GM13976 (cell line): ENCODE results near the gene MAP2K3.

Source experiments
- DNase-seq: peaks from one replicate; pipeline ENCODE4 v3.0.0; 2012; ENCODE audit warnings: low spot score
- in situ Hi-C: fragments of 300-500 bp; cut with MboI; formaldehyde crosslinking; loops from one replicate; pipeline ENCODE4 v1.12.0; 2022; ENCODE audit warnings: low sequenced_read_pairs, mixed read lengths, inconsistent platforms; ENCODE audit not compliant: unreplicated experiment
- TF ChIP-seq, protein P1 (sequence below): IDR thresholded peaks from 2 replicates; pipeline ENCODE4 v1.5.1; 2012; ENCODE audit warnings: borderline replicate concordance, mild to moderate bottlenecking; ENCODE audit not compliant: insufficient read depth; ENCODE audit errors: extremely low read depth, missing control alignments, control extremely low read depth

MAP2K3 gene

GRCh38 chr17:21280081-21280518 lies 4.4 kb upstream of the MAP2K3 start:
- TF ChIP-seq, protein P1, sequence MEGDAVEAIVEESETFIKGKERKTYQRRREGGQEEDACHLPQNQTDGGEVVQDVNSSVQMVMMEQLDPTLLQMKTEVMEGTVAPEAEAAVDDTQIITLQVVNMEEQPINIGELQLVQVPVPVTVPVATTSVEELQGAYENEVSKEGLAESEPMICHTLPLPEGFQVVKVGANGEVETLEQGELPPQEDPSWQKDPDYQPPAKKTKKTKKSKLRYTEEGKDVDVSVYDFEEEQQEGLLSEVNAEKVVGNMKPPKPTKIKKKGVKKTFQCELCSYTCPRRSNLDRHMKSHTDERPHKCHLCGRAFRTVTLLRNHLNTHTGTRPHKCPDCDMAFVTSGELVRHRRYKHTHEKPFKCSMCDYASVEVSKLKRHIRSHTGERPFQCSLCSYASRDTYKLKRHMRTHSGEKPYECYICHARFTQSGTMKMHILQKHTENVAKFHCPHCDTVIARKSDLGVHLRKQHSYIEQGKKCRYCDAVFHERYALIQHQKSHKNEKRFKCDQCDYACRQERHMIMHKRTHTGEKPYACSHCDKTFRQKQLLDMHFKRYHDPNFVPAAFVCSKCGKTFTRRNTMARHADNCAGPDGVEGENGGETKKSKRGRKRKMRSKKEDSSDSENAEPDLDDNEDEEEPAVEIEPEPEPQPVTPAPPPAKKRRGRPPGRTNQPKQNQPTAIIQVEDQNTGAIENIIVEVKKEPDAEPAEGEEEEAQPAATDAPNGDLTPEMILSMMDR = peak; percentile 97
- DNase-seq = peak; percentile 90
- in situ Hi-C loops = loop anchor here (25.0 kb wide), 2 partner anchors 157 to 232 kb away; no protein-coding TSS in a partner anchor

- TF ChIP-seq, protein P1 = no peak
- no peak for DNase-seq
- in situ Hi-C loops = loop anchor here (25.0 kb wide), 2 partner anchors 155 to 230 kb away; no protein-coding TSS in a partner anchor
Observed at GRCh38 chr17:21282231-21282630, 2.3 kb upstream of the MAP2K3 start.

GRCh38 chr17:21282850-21283249 lies 1.7 kb upstream of the MAP2K3 start:
- in situ Hi-C loops = loop anchor here (25.0 kb wide), 2 partner anchors 154 to 229 kb away; no protein-coding TSS in a partner anchor
- no peak for DNase-seq
- TF ChIP-seq, protein P1 = no peak

DNA sequence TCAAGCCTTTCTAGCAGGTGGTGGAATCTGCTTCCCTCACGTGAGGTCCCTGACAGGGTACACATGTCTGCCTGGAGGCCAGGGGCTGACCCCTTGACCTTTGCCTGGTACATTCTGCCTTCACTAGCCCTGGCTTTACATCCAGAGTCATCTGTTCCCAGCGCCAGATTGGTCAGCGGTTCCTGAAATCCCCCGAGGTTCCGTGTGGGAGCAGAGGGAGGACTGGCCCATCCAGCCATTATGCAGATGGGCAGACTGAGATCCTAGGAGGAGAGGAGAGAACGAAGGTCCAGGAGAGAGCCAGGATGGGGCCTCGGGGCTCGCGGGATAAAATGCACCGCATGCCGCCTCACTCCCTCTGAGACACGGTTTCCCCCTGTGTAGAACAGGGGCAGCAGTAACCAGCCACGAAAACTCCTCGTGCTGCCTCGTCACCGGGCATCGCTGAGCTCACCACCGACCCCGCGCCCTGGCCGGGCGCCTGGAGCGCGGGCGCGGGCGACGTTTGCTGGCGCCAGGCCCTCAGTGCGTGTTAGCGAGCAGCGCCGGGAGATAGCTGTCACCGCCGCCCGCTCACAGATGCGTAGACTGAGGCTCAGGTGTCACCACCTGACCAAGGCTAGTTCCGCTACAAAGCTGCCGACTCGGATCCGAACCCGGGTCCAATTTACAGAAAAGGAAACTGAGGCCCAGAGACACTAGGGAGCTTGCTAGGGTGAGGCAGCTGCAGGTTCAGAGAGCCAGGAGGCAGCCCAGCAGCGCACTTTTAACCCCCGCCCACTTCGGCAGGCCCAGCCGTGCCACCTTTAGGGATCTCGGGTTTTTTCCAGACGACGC lies 811 bp upstream of the MAP2K3 start:
- DNase-seq = no peak
- in situ Hi-C loops = loop anchor here (25.0 kb wide), 2 partner anchors 154 to 229 kb away; no protein-coding TSS in a partner anchor
- TF ChIP-seq, protein P1 = no peak

- in situ Hi-C loops = loop anchor here (25.0 kb wide), 2 partner anchors 152 to 227 kb away; no protein-coding TSS in a partner anchor
- peak; percentile 32 for DNase-seq
Observed at GRCh38 chr17:21285164-21286065, 904 bp downstream of the MAP2K3 start.

More at GRCh38 chr17:21285164-21286065, 904 bp downstream of the MAP2K3 start:
- TF ChIP-seq, protein P1 = no peak
